Heart left ventricle (tissue), 16 donors: ENCODE measurements around the gene CYP1A1. TPM values are rescaled to one million over a fixed set of nuclear protein-coding genes. Genes with fewer than 3 reads are reported as not detected.

Experiments
- ATAC-seq, 4 donors: fragments of 200-7000 bp; cut with Tn5 transposase; one replicate each; pipeline ENCODE4 v1.9.1; 2020 to 2022; ENCODE audit warnings: moderate library complexity in 4 of 4, mild to moderate bottlenecking in 3 of 4, moderate number of reproducible peaks in 1 of 4
- DNase-seq, 5 donors: peaks; one replicate each; pipeline ENCODE4 v3.0.0-alpha.2; 2020
- H3K27ac ChIP-seq, 12 donors: fragments of 200-600 bp; sonication (generic) in 4 of 12; one replicate each; pipeline versions ENCODE4 v1.5.0 to v1.8.0; 2016 to 2022; ENCODE audit warnings: mild to moderate bottlenecking in 2 of 12
- H3K27me3 ChIP-seq, 9 donors: fragments of 200-600 bp; sonication (generic) in 2 of 9; one replicate each; pipeline versions ENCODE4 v1.5.1 to v1.8.0; 2016 to 2022; ENCODE audit warnings: mild to moderate bottlenecking in 3 of 9
- H3K36me3 ChIP-seq, 9 donors: fragments of 200-600 bp; sonication (generic) in 2 of 9; one replicate each; pipeline versions ENCODE4 v1.5.0 to v1.8.0; 2018 to 2022; ENCODE audit warnings: mild to moderate bottlenecking in 2 of 9
- H3K4me1 ChIP-seq, 12 donors: fragments of 200-600 bp; sonication (generic) in 4 of 12; one replicate each; pipeline versions ENCODE4 v1.5.0 to v1.8.0; 2016 to 2022; ENCODE audit warnings: mild to moderate bottlenecking in 3 of 12
- H3K4me3 ChIP-seq, 12 donors: fragments of 200-600 bp; sonication (generic) in 4 of 12; one replicate each; pipeline versions ENCODE4 v1.5.0 to v1.8.0; 2017 to 2022; ENCODE audit warnings: mild to moderate bottlenecking in 9 of 12, moderate library complexity in 4 of 12
- H3K9me3 ChIP-seq, 12 donors: fragments of 200-600 bp; sonication (generic) in 4 of 12; one replicate each; pipeline versions ENCODE4 v1.5.0 to v1.8.0; 2016 to 2022; ENCODE audit warnings: mild to moderate bottlenecking in 1 of 12
- POLR2A ChIP-seq, 2 donors: fragments of 450-650 bp; IDR thresholded peaks; one replicate each; pipeline ENCODE4 v1.6.1; 2017; ENCODE audit warnings: antibody characterized with exemption in 2 of 2, mild to moderate bottlenecking in 2 of 2, moderate library complexity in 2 of 2
- WGBS, 4 donors: extraction: QIAGEN DNeasy Blood & Tissue Kit in 2 of 4; methylation state at CpG; one replicate each; pipeline versions ENCODE4 v1.1.5 to v1.1.7; 2013 to 2018; 5-methylcytosine and 5-hydroxymethylcytosine counted together
- intact Hi-C, 10 donors: fragments of 100-400 bp; cut with DNase I; formaldehyde crosslinking; loops; one replicate each; pipeline versions ENCODE4 v1.11.1 to v1.14.2; 2022
- polyA plus RNA-seq, 2 donors: library from polyadenylated mRNA; stranded (reverse); fragments of 200-250 nt; gene quantifications; one replicate each; pipeline ENCODE4 v1.2.3, GENCODE V29; 2013
- total RNA-seq, 9 donors: library from RNA; depleted of rRNA in 2 of 9; stranded (reverse); fragments of >200 nt in 2 of 9; fragmentation: NEBNext Ultra II Directional in 3 of 9; extraction: Animal tissue kit (Norgen Biotek cat#: 25700) in 3 of 9; gene quantifications; one replicate each; pipeline versions ENCODE4 v1.1.0 to v1.2.4, GENCODE V29; 2016 to 2023
- TF ChIP-seq, protein P1 (sequence below), 12 donors: fragments of 200-600 bp; sonication (generic) in 4 of 12; IDR thresholded peaks; one replicate each; pipeline versions ENCODE4 v1.5.0 to v1.8.0; 2018 to 2022; ENCODE audit warnings: antibody characterized with exemption in 12 of 12, mild to moderate bottlenecking in 5 of 12
- donor health status: ischemic (EF 13 %, LVEDD 7.1; RV severe dilation, severe dysfunction).
- donor health status: healthy with polysubstance abuse.
- donor health status: DM: no; HTN: yes; CAD: no.
- donor health status: DM: no; HTN: no; CAD: no.
- donor health status: ischemic (EF 25% LVEDD 6.9; RV normal size, moderate dysfunction).
- donor health status: ischemic (EF 25% LVEDD 5.7; RV mildly dilated, moderate dysfunction).
- donor health status: healthy.
- donor health status: DM: yes; HTN: yes; CAD: no.
- donor health status: ischemic (EF 35%, LVEDD 5.7; RV mildly dilated, moderate dysfunction).
- donor health status: nonischemic (EF 11% LVEDD 7.7; RV severe dilation, severe dysfunction).
- donor health status: DM: yes; HTN: yes; CAD: no.
- donor health status: PGD.
- donor health status: ischemic (EF 29% LVEDD 5.4; RV normal size, mild dysfunction).
- donor health status: nonischemic (EF 23%, LVEDD 6.1; RV moderate dilation, normal function).

The CYP1A1 gene
- total and polyA plus RNA-seq, 11 donors = 0.08 to 0.91 (median 0.32) TPM; not detected in 3

- 95 to 99% (median 98%) methylated on average over 3 of the region's 3 CpGs for WGBS, 4 donors
- intact Hi-C loops = loop anchor here in 1 of 10 donors (5.0 kb wide), 1 partner anchor 41 kb away; no protein-coding TSS in a partner anchor
- H3K36me3 ChIP-seq = peaks cover 0 to 27% (median 8%) of the 10 kb centered on the region in 9 donors
- no peak for ATAC-seq
- peaks cover 0 to 15% (median 0%) of the 10 kb centered on the region in 12 donors for H3K9me3 ChIP-seq
- no peak overlapping the region for H3K4me3 ChIP-seq
- no peak for TF ChIP-seq POLR2A (IDR thresholded peaks at IDR 0.05)
- TF ChIP-seq, protein P1, sequence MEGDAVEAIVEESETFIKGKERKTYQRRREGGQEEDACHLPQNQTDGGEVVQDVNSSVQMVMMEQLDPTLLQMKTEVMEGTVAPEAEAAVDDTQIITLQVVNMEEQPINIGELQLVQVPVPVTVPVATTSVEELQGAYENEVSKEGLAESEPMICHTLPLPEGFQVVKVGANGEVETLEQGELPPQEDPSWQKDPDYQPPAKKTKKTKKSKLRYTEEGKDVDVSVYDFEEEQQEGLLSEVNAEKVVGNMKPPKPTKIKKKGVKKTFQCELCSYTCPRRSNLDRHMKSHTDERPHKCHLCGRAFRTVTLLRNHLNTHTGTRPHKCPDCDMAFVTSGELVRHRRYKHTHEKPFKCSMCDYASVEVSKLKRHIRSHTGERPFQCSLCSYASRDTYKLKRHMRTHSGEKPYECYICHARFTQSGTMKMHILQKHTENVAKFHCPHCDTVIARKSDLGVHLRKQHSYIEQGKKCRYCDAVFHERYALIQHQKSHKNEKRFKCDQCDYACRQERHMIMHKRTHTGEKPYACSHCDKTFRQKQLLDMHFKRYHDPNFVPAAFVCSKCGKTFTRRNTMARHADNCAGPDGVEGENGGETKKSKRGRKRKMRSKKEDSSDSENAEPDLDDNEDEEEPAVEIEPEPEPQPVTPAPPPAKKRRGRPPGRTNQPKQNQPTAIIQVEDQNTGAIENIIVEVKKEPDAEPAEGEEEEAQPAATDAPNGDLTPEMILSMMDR (IDR thresholded peaks at IDR 0.05) = no peak
- no peaks in the 10 kb centered on the region for H3K4me1 ChIP-seq
- DNase-seq = no peak
- H3K27ac ChIP-seq = no peak overlapping the region
- H3K27me3 ChIP-seq = no peaks in the 10 kb centered on the region
Measured at GRCh38 chr15:74682954-74683353, 42.4 kb downstream of the CYP1A1 start.

DNA sequence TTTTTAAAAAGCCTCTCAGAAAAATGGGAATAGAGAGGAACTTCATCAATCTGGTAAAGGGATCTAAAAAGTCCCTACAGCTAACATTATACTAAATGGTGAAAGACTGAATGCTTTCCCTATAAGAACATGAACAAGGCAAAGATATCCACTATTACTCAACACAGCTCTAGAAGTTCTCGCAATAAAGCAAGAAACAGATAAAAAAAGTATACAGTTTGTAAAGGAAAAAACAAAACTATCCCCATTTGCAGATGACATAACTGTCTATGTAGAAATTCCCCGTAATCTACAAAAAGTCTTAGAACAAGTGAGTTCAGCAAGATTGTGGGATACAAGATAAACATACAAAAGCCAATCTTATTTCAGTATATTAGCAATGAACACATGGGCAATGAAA, 44.9 kb downstream of the CYP1A1 start:
- H3K27ac ChIP-seq = no peak overlapping the region
- no peaks in the 10 kb centered on the region for H3K27me3 ChIP-seq
- peaks cover 0 to 15% (median 0%) of the 10 kb centered on the region in 12 donors for H3K9me3 ChIP-seq
- intact Hi-C loops = loop anchor here in 1 of 10 donors (5.0 kb wide), 1 partner anchor 38 kb away; no protein-coding TSS in a partner anchor
- TF ChIP-seq POLR2A (IDR thresholded peaks at IDR 0.05) = no peak
- TF ChIP-seq, protein P1 (IDR thresholded peaks at IDR 0.05) = no peak
- H3K36me3 ChIP-seq = peaks cover 0 to 15% (median 0%) of the 10 kb centered on the region in 9 donors
- no peak for ATAC-seq
- no peak for DNase-seq
- WGBS, 4 donors = 94 to 96% (median 95%) methylated on average over 2 of the region's 2 CpGs
- H3K4me3 ChIP-seq = no peak overlapping the region
- H3K4me1 ChIP-seq = no peaks in the 10 kb centered on the region

DNA sequence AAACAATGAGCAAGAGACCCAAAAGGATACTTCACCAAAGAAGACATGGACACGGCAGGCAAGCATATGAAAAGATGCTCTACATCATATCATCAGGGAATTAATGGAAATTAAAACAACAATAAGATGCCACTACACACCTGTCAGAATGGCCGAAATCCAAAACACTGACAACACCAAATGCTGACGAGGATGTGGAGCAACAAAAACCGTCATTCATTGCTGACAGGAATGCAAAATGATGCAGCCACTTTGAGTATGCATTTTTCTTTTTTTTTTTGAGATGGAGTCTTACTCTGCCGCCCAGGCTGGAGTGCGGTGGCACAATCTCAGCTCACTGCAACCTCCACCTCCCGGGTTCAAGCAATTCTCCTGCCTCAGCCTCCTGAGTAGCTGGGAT, 48.5 kb downstream of the CYP1A1 start:
- peaks cover 0 to 30% (median 27%) of the 10 kb centered on the region in 9 donors for H3K36me3 ChIP-seq
- no peak overlapping the region for H3K27ac ChIP-seq
- no peaks in the 10 kb centered on the region for H3K4me1 ChIP-seq
- no peak for TF ChIP-seq POLR2A (IDR thresholded peaks at IDR 0.05)
- TF ChIP-seq, protein P1 (IDR thresholded peaks at IDR 0.05) = no peak
- intact Hi-C loops = no loop called here
- 90 to 93% (median 93%) methylated on average over 7 of the region's 7 CpGs for WGBS, 4 donors
- DNase-seq (no peak), ATAC-seq (no peak)
- H3K4me3 ChIP-seq = no peak overlapping the region
- H3K9me3 ChIP-seq = no peaks in the 10 kb centered on the region
- H3K27me3 ChIP-seq = no peaks in the 10 kb centered on the region

- intact Hi-C loops = no loop called here
- no peak overlapping the region for H3K27ac ChIP-seq
- WGBS, 4 donors = 79 to 93% (median 85%) methylated on average over 3 of the region's 3 CpGs
- no peaks in the 10 kb centered on the region for H3K27me3 ChIP-seq
- ATAC-seq = no peak
- H3K4me3 ChIP-seq = no peak overlapping the region
- no peak for DNase-seq
- no peaks in the 10 kb centered on the region for H3K4me1 ChIP-seq
- no peak for TF ChIP-seq POLR2A (IDR thresholded peaks at IDR 0.05)
- TF ChIP-seq, protein P1 (IDR thresholded peaks at IDR 0.05) = no peak
- H3K9me3 ChIP-seq = no peaks in the 10 kb centered on the region
- peaks cover 0 to 54% (median 50%) of the 10 kb centered on the region in 9 donors for H3K36me3 ChIP-seq
Measured at GRCh38 chr15:74674161-74674560, 51.2 kb downstream of the CYP1A1 start.
